HEK293 (cell line): ENCODE results near the gene RGR.

Experiments
- CTCF ChIA-PET: fragments of 350-600 bp; formaldehyde crosslinking; extraction: SDS; loops from one replicate; lab custom pipeline; 2021; ENCODE audit warnings: antibody characterized with exemption; lab: Yijun Ruan, JAX
- POLR2A ChIA-PET: fragments of 300-600 bp; formaldehyde crosslinking; extraction: SDS; loops from one replicate; lab custom pipeline; 2020; ENCODE audit warnings: antibody characterized with exemption, inconsistent platforms; lab: Yijun Ruan, JAX
- H3K27ac ChIP-seq: fragments of 200-500 bp; sonication (Bioruptor generic); 2 replicates; pipeline ENCODE4 v1.5.1; 2014; ENCODE audit warnings: low read depth, low read length, control low read depth, inconsistent platforms; ENCODE audit errors: extremely low read depth
- H3K36me3 ChIP-seq, 2 experiments: fragments of 200-500 bp in 1 of 2; sonication (Bioruptor generic) in 1 of 2; 1 replicate in 1 of 2; 2 replicates in 1 of 2; pipeline ENCODE4 v1.5.1; 2014 to 2017; ENCODE audit warnings: inconsistent platforms in 2 of 2, low read length in 2 of 2; ENCODE audit not compliant: control insufficient read depth in 2 of 2, insufficient read depth in 1 of 2
- H3K4me1 ChIP-seq: fragments of 200-500 bp; sonication (Bioruptor generic); 2 replicates; pipeline ENCODE4 v1.5.1; 2014; ENCODE audit warnings: mild to moderate bottlenecking, low read length, inconsistent platforms; ENCODE audit not compliant: control insufficient read depth, insufficient read depth
- H3K4me3 ChIP-seq: 2 replicates; pipeline ENCODE4 v1.5.1; 2011; ENCODE audit warnings: low read depth, mild to moderate bottlenecking, control low read depth, low read length, moderate library complexity
- H3K9me3 ChIP-seq: fragments of 200-500 bp; sonication (Bioruptor generic); 2 replicates; pipeline ENCODE4 v1.5.1; 2014; ENCODE audit warnings: low read depth, low read length, inconsistent platforms; ENCODE audit not compliant: control insufficient read depth, insufficient read depth
- BCL11B ChIP-seq: fragments of 450-650 bp; formaldehyde crosslinking; IDR thresholded peaks from 2 replicates; pipeline ENCODE4 v1.5.1; 2016; ENCODE audit warnings: low read depth, missing biosample characterization, missing genetic modification characterization
- GFI1B ChIP-seq: fragments of 450-650 bp; formaldehyde crosslinking; IDR thresholded peaks from 2 replicates; pipeline ENCODE4 v1.5.1; 2016; ENCODE audit warnings: missing biosample characterization, missing genetic modification characterization
- KLF1 ChIP-seq: fragments of 450-650 bp; formaldehyde crosslinking; IDR thresholded peaks from 2 replicates; pipeline ENCODE4 v1.5.1; 2016; ENCODE audit warnings: missing biosample characterization, missing genetic modification characterization
- KLF16 ChIP-seq: fragments of 450-650 bp; formaldehyde crosslinking; IDR thresholded peaks from 2 replicates; pipeline ENCODE4 v1.5.1; 2017; ENCODE audit warnings: missing biosample characterization, missing genetic modification characterization
- OVOL3 ChIP-seq: fragments of 450-650 bp; formaldehyde crosslinking; IDR thresholded peaks from 2 replicates; pipeline ENCODE4 v1.5.1; 2016; ENCODE audit warnings: missing biosample characterization, missing genetic modification characterization
- PRDM1 ChIP-seq: fragments of 450-650 bp; formaldehyde crosslinking; IDR thresholded peaks from 2 replicates; pipeline ENCODE4; 2016; ENCODE audit warnings: missing biosample characterization, missing genetic modification characterization
- SALL2 ChIP-seq: fragments of 450-650 bp; formaldehyde crosslinking; IDR thresholded peaks from 2 replicates; pipeline ENCODE4 v1.5.0; 2017; ENCODE audit warnings: missing biosample characterization, mild to moderate bottlenecking, missing genetic modification characterization, borderline replicate concordance
- SCRT1 ChIP-seq: fragments of 450-650 bp; formaldehyde crosslinking; IDR thresholded peaks from 2 replicates; pipeline ENCODE4 v1.5.1; 2016; ENCODE audit warnings: missing biosample characterization, missing genetic modification characterization, borderline replicate concordance
- TRIM28 ChIP-seq: IDR thresholded peaks from 2 replicates; pipeline ENCODE4 v1.6.1; 2011; ENCODE audit warnings: low read length, control low read depth, borderline replicate concordance
- YY2 ChIP-seq: fragments of 450-650 bp; formaldehyde crosslinking; IDR thresholded peaks from 2 replicates; pipeline ENCODE4 v1.5.1; 2016; ENCODE audit warnings: missing biosample characterization, missing genetic modification characterization
- ZBTB8A ChIP-seq: fragments of 450-650 bp; formaldehyde crosslinking; IDR thresholded peaks from 2 replicates; pipeline ENCODE4 v1.5.1; 2016; ENCODE audit warnings: missing biosample characterization, missing genetic modification characterization
- ZFP37 ChIP-seq: fragments of 450-650 bp; formaldehyde crosslinking; IDR thresholded peaks from 2 replicates; pipeline ENCODE4 v1.5.1; 2016; ENCODE audit warnings: missing biosample characterization, missing genetic modification characterization
- ZNF140 ChIP-seq: fragments of 450-650 bp; formaldehyde crosslinking; IDR thresholded peaks from 2 replicates; pipeline ENCODE4 v1.5.1; 2016; ENCODE audit warnings: missing biosample characterization, missing genetic modification characterization
- ZNF202 ChIP-seq: fragments of 450-650 bp; formaldehyde crosslinking; IDR thresholded peaks from 2 replicates; pipeline ENCODE4 v1.5.1; 2016; ENCODE audit warnings: missing biosample characterization, missing genetic modification characterization, borderline replicate concordance
- ZNF211 ChIP-seq: fragments of 450-650 bp; formaldehyde crosslinking; IDR thresholded peaks from 2 replicates; pipeline ENCODE4 v1.5.1; 2016; ENCODE audit warnings: low read depth, missing biosample characterization, missing genetic modification characterization
- ZNF274 ChIP-seq, 2 experiments: fragments of 200-500 bp in 1 of 2; fragments of 450-650 bp in 1 of 2; sonication (Bioruptor generic) in 1 of 2; formaldehyde crosslinking in 1 of 2; IDR thresholded peaks; 2 replicates each; pipeline versions ENCODE4 v1.5.1 to v1.6.1; 2014 to 2016; ENCODE audit warnings: borderline replicate concordance in 1 of 2, inconsistent platforms in 1 of 2, low read length in 1 of 2, missing biosample characterization in 1 of 2, missing genetic modification characterization in 1 of 2
- ZNF366 ChIP-seq: fragments of 450-650 bp; formaldehyde crosslinking; conservative IDR thresholded peaks from 2 replicates; pipeline ENCODE4 v1.5.1; 2016; ENCODE audit warnings: missing biosample characterization, missing genetic modification characterization
- ZNF48 ChIP-seq: fragments of 450-650 bp; formaldehyde crosslinking; IDR thresholded peaks from 2 replicates; pipeline ENCODE4 v1.5.1; 2016; ENCODE audit warnings: missing biosample characterization, missing genetic modification characterization
- ZNF701 ChIP-seq: fragments of 450-650 bp; formaldehyde crosslinking; IDR thresholded peaks from 2 replicates; pipeline ENCODE4 v1.5.1; 2016; ENCODE audit warnings: missing biosample characterization, missing genetic modification characterization
- ZNF747 ChIP-seq: fragments of 450-650 bp; formaldehyde crosslinking; IDR thresholded peaks from 2 replicates; pipeline ENCODE4 v1.5.1; 2016; ENCODE audit warnings: missing biosample characterization, missing genetic modification characterization
- ZNF768 ChIP-seq: fragments of 450-650 bp; formaldehyde crosslinking; IDR thresholded peaks from 2 replicates; pipeline ENCODE4 v1.5.1; 2018; ENCODE audit warnings: missing biosample characterization, mild to moderate bottlenecking, missing genetic modification characterization
- ZNF777 ChIP-seq: fragments of 450-650 bp; formaldehyde crosslinking; IDR thresholded peaks from 2 replicates; pipeline ENCODE4 v1.5.1; 2017; ENCODE audit warnings: missing biosample characterization, missing genetic modification characterization, borderline replicate concordance
- ZNF791 ChIP-seq: fragments of 450-650 bp; formaldehyde crosslinking; IDR thresholded peaks from 2 replicates; pipeline ENCODE4 v1.5.1; 2016; ENCODE audit warnings: missing biosample characterization, missing genetic modification characterization
- ZSCAN23 ChIP-seq: fragments of 450-650 bp; formaldehyde crosslinking; IDR thresholded peaks from 2 replicates; pipeline ENCODE4 v1.5.1; 2016; ENCODE audit warnings: missing biosample characterization, missing genetic modification characterization
- ZSCAN4 ChIP-seq: fragments of 450-650 bp; formaldehyde crosslinking; IDR thresholded peaks from 2 replicates; pipeline ENCODE4 v1.5.1; 2017; ENCODE audit warnings: missing biosample characterization, missing genetic modification characterization
- TF ChIP-seq, protein P1 (sequence below): fragments of 450-650 bp; formaldehyde crosslinking; IDR thresholded peaks from 2 replicates; pipeline ENCODE4 v1.5.1; 2016; ENCODE audit warnings: missing biosample characterization, missing genetic modification characterization
- TF ChIP-seq, protein P2 (sequence below): fragments of 450-650 bp; formaldehyde crosslinking; IDR thresholded peaks from 2 replicates; pipeline ENCODE4 v1.5.1; 2016; ENCODE audit warnings: missing biosample characterization, missing genetic modification characterization
- TF ChIP-seq, protein P3 (sequence below): fragments of 450-650 bp; formaldehyde crosslinking; IDR thresholded peaks from 2 replicates; pipeline ENCODE4; 2016; ENCODE audit warnings: missing biosample characterization, missing genetic modification characterization
- TF ChIP-seq, protein P4 (sequence below): sonication (generic); formaldehyde crosslinking; IDR thresholded peaks from 2 replicates; pipeline ENCODE4 v1.8.1; 2022; ENCODE audit warnings: mild to moderate bottlenecking, moderate library complexity, missing genetic modification reagents
- TF ChIP-seq, protein P5 (sequence below): IDR thresholded peaks from 2 replicates; pipeline ENCODE4 v1.6.1; 2011; ENCODE audit warnings: mild to moderate bottlenecking, low read depth, low read length, borderline replicate concordance

The RGR gene

GRCh38 chr10:84234479-84234878 lies 10.4 kb upstream of the RGR start:
- CTCF ChIA-PET = interaction anchor here (1.7 kb wide), 1 partner anchor 20 kb away, joined by 6 read pairs; no protein-coding TSS in a partner anchor
- Histone ChIP-seq H3K36me3 (no peaks in the 10 kb centered on the region), H3K4me3 (no peak overlapping the region), H3K4me1 (no peaks in the 10 kb centered on the region), H3K9me3 (no peaks in the 10 kb centered on the region), H3K27ac (no peak overlapping the region)
- TF ChIP-seq BCL11B (tag by site-specific recombination) (no peak), GFI1B (tag by site-specific recombination) (no peak), ZFP37 (tag by site-specific recombination) (no peak), OVOL3 (tag by site-specific recombination) (no peak), ZNF747 (tag by site-specific recombination) (no peak), SCRT1 (no peak), ZNF768 (tag by site-specific recombination) (no peak), ZNF791 (no peak), ZNF140 (tag by site-specific recombination) (no peak), ZSCAN23 (tag by site-specific recombination) (no peak), PRDM1 (tag by site-specific recombination) (no peak), ZNF48 (tag by site-specific recombination) (no peak), ZNF701 (tag by site-specific recombination) (no peak), ZNF274 (IDR thresholded peaks at IDR 0.05; ENCODE audit: low read length) (no peak), ZNF274 (tag by site-specific recombination; IDR thresholded peaks at IDR 0.05; ENCODE audit: borderline replicate concordance) (no peak), ZBTB8A (tag by site-specific recombination) (no peak), ZNF366 (tag by site-specific recombination) (no peak), SALL2 (tag by site-specific recombination) (no peak), TRIM28 (no peak)
- TF ChIP-seq, protein P1, sequence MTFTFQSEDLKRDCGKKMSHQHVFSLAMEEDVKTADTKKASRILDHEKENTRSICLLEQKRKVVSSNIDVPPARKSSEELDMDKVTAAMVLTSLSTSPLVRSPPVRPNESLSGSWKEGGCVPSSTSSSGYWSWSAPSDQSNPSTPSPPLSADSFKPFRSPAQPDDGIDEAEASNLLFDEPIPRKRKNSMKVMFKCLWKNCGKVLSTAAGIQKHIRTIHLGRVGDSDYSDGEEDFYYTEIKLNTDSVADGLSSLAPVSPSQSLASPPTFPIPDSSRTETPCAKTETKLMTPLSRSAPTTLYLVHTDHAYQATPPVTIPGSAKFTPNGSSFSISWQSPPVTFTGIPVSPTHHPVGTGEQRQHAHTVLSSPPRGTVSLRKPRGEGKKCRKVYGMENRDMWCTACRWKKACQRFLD (tag by site-specific recombination) = no peak
- TF ChIP-seq, protein P2, sequence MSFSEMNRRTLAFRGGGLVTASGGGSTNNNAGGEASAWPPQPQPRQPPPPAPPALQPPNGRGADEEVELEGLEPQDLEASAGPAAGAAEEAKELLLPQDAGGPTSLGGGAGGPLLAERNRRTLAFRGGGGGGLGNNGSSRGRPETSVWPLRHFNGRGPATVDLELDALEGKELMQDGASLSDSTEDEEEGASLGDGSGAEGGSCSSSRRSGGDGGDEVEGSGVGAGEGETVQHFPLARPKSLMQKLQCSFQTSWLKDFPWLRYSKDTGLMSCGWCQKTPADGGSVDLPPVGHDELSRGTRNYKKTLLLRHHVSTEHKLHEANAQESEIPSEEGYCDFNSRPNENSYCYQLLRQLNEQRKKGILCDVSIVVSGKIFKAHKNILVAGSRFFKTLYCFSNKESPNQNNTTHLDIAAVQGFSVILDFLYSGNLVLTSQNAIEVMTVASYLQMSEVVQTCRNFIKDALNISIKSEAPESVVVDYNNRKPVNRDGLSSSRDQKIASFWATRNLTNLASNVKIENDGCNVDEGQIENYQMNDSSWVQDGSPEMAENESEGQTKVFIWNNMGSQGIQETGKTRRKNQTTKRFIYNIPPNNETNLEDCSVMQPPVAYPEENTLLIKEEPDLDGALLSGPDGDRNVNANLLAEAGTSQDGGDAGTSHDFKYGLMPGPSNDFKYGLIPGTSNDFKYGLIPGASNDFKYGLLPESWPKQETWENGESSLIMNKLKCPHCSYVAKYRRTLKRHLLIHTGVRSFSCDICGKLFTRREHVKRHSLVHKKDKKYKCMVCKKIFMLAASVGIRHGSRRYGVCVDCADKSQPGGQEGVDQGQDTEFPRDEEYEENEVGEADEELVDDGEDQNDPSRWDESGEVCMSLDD = no peak
- POLR2A ChIA-PET = no interaction called here

- CTCF ChIA-PET = no interaction called here
- Histone ChIP-seq H3K9me3 (no peaks in the 10 kb centered on the region), H3K4me3 (no peak overlapping the region), H3K36me3 (no peaks in the 10 kb centered on the region), H3K27ac (no peak overlapping the region), H3K4me1 (no peaks in the 10 kb centered on the region)
- POLR2A ChIA-PET = no interaction called here
- no peak for TF ChIP-seq ZNF777 (tag by site-specific recombination)
- TF ChIP-seq, protein P3, sequence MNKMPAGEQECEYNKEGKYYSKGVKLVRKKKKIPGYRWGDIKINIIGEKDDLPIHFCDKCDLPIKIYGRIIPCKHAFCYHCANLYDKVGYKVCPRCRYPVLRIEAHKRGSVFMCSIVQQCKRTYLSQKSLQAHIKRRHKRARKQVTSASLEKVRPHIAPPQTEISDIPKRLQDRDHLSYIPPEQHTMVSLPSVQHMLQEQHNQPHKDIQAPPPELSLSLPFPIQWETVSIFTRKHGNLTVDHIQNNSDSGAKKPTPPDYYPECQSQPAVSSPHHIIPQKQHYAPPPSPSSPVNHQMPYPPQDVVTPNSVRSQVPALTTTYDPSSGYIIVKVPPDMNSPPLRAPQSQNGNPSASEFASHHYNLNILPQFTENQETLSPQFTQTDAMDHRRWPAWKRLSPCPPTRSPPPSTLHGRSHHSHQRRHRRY = no peak
- TF ChIP-seq, protein P4, sequence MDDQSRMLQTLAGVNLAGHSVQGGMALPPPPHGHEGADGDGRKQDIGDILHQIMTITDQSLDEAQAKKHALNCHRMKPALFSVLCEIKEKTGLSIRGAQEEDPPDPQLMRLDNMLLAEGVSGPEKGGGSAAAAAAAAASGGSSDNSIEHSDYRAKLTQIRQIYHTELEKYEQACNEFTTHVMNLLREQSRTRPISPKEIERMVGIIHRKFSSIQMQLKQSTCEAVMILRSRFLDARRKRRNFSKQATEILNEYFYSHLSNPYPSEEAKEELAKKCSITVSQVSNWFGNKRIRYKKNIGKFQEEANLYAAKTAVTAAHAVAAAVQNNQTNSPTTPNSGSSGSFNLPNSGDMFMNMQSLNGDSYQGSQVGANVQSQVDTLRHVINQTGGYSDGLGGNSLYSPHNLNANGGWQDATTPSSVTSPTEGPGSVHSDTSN (CRISPR knock-in tag) = no peak
- TF ChIP-seq ZSCAN4 = no peak
- TF ChIP-seq ZNF202 = no peak
- TF ChIP-seq KLF1 = no peak
- TF ChIP-seq, protein P5, sequence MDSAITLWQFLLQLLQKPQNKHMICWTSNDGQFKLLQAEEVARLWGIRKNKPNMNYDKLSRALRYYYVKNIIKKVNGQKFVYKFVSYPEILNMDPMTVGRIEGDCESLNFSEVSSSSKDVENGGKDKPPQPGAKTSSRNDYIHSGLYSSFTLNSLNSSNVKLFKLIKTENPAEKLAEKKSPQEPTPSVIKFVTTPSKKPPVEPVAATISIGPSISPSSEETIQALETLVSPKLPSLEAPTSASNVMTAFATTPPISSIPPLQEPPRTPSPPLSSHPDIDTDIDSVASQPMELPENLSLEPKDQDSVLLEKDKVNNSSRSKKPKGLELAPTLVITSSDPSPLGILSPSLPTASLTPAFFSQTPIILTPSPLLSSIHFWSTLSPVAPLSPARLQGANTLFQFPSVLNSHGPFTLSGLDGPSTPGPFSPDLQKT = no peak
- TF ChIP-seq ZNF211 (tag by site-specific recombination) = no peak
- no peak for TF ChIP-seq YY2 (tag by site-specific recombination)
- no peak for TF ChIP-seq KLF16
Measured at GRCh38 chr10:84235096-84235495, 9.8 kb upstream of the RGR start.
